NK-92 (cell line): ENCODE results near the gene C19orf81.

Experiments used
- DNase-seq: peaks from one replicate; lab custom pipeline; 2025; ENCODE audit not compliant: unreplicated experiment; lab: John Stamatoyannopoulos, UW

The C19orf81 gene

DNA sequence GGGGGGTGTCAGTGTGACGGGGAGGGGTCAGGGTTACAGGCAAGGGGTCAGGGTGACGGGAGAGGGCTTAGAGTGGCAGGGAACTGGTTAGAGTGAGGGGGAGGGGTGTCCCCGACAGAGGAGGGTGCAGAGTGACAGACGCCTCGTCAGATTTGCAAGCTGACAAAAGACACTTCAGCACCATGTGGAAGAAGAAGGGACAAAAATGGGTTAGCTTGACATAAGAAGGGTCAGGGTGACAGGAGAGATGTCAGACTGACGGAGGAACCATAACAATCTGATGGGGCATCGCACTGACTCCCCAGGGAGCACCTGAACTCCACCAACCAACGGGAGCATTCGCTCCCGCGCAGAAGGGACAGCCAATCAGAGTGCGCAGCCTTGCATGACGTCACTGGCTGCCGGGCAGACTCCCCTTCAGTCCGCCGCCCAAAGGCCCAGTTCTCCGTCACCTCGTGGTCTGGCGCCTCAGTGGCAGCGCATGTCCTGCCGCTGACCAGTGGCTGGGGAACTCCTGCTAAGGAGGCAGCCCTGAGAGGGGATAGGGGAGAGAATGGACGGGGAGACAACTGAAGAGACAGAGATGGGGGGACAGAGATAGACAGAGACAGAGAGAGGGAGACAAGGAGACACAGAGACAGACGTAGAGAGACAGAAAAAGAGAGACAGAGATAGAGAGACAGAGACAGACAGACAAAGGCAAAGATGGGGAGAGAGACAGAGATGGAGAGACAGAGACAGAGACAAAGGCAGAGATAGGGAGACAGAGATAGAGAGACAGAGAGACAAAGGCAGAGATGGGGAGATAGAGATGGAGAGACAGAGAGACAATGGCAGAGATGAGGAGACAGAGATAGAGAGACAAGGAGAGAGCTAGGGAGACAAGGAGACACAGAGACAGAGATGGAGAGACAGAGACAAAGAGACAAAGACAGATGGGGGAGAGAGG is 30.2 kb downstream of the C19orf81 start:
- DNase-seq, result no peak

DNA sequence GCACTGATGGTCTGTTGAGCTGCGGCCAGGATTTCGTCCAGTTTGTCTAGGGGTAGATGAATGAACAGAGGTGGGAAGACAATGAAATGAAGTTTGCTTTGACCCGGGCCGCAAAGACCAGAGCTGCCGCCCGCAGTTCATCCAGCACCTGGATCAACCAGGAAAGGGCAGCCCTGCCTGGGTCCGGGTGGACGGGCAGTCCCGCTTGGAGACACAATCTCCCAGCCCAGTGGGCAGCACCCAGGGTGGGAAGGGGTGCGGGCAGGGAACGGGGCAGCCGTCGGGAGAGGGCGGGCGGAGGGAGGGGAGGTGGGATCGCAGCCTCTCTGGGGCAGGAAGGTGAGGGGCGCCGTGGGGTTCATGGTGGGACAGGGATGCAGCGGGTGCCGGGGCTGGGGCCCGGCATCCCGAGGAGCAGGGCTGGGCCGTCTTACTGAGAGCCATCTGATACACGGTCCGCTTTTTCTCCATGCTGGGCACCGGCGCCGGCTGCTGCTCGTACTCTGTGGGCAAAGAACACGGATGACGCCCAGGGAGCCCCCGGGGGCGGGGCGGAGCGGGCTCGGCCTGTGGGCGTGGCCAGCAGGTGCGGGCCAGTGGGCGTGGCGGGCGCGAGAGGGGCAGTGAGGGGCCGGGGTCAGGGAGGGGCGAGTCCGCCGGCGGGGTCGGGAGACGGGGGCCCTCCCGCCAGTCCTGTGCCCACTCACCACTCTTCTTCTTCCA is 37.2 kb downstream of the C19orf81 start:
- DNase-seq, result no peak

GRCh38 chr19:50688766-50689165 is 39.5 kb downstream of the C19orf81 start:
- DNase-seq, result no peak

GRCh38 chr19:50690439-50690838 is 41.2 kb downstream of the C19orf81 start:
- DNase-seq, result no peak

DNA sequence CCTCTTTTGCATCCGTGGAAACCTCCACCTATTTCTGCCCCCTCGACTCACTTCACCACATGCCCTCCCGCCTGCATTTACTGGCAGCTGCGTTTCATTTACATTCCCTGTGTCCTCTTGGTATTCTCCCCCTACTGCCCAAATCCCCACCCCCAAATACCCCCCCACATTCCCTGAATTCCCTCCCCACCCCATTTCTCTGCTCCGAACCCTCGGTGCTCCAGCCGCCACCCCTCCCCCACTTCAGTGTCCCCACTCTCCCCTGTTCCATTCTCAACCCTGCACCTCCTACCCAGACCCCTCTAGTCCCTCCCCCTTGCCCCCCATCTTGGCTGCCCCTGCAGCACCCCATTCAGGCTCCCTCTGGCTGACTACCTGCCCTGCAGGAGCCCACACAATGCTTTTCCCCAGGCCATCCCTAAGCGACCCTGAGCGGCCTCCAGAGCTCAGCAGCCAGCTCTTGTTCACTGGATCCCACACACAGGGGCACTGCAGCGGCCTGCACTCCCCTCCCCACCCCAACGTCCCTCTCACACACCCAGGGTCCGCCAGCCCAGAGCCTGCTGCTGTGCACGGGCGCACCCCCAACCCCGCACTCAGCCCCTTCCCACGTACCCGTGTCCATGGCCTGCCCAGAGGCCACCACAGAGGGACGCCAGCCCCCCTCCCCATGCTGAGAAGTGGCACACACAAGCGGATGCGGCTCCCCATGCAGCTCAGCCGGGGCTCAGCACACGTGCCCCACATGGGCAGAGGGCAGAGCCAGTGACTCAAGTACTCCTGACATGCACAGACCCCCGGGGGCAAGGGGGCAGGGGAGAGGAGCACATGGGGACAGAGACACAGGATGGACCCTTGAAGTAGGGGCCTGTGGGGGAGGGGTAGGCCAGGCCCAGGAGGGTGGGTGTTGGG is 44.1 kb downstream of the C19orf81 start:
- no peak for DNase-seq

GRCh38 chr19:50694815-50695145 is 45.5 kb downstream of the C19orf81 start:
- DNase-seq, result no peak

GRCh38 chr19:50695251-50696093 is 46.2 kb downstream of the C19orf81 start:
- DNase-seq, result no peak

GRCh38 chr19:50696094-50696483 is 46.8 kb downstream of the C19orf81 start:
- DNase-seq, result no peak

- DNase-seq, result no peak
Observed at GRCh38 chr19:50697414-50698124, 48.3 kb downstream of the C19orf81 start.

DNA sequence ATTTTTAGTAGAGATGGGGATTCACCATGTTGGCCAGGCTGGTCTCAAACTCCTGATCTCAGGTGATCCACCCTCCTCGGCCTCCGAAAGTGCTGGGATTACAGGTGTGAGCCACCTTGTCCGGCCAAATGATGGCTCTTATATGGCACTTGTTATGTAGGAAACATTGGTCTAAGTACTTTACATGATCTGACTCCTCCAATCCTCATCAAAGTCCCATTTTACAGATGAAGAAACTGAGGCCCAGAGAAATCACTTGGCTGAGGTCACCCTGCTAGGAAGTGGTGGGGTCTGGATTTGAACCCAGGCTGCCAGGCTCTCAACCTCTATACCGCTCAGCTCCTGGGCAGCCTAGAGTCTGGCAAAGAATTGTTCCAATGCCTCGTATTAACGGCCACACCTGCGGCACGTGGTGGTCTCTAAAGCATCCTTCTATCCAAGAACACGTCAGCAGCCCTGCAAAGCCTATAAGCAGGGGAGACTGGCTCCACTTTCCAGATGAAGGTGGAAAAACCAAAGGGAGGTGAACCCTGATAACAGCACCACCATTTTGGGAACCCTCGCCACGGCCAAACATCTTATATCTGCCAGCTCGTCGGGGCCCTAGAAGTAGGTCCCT is 52.2 kb downstream of the C19orf81 start:
- DNase-seq, result no peak

GRCh38 chr19:50702158-50702870 is 53.1 kb downstream of the C19orf81 start:
- DNase-seq, result no peak

DNA sequence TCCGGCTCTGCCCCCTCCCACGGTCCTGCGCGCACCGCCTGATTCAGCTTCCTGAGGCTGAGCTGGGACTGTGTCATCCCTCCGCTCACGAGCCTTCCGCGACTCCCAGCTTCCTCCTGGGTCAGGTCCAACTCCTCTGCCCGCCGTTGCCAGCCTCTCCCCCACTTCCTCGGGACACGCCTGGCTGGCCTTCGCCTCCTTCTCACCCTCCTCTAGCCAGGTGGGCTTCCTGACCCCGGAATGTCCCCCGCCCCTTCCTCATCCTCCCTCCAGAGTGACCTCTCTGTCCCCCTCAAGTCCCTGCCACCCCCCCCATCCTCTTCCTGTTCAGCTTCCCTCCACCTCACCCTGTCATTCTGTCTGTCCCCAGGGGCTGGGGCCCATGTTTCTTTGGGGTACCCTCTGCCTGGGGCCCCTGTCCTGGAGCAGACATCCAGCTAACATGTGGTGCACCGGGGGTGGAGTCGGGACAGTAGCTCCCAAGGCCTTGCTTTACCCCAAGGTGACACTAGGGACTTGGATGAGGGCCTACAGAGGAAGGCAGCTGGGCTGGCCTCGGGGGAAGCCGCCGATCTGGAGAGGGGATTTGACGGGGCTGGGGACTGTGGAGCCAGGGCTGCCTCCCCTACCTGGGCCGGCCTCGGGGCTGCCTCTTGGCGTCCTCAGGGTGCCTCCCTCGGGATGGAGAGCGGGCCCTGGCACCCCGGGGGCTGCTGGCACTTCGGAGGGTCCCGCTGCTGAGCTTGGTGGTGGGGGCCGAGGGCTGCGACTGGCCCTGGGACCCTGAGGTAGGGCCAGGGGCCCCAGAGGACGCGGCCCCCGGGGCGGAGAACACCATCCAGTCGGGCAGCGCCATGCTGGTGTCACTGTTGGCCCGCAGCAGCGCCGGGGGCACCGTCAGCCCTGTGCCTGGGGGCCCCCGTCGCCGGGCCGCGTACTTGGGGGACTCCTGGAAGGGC is 53.9 kb downstream of the C19orf81 start:
- no peak for DNase-seq

- no peak for DNase-seq
Observed at GRCh38 chr19:50703915-50704796, 54.9 kb downstream of the C19orf81 start.

- DNase-seq, result no peak
Observed at GRCh38 chr19:50705422-50706019, 56.3 kb downstream of the C19orf81 start.

- DNase-seq, result no peak
Observed at GRCh38 chr19:50706387-50706786, 57.1 kb downstream of the C19orf81 start.
